Measurements from ENCODE around the gene WDHD1. TPM values are rescaled to one million over a fixed set of nuclear protein-coding genes. Genes with fewer than 3 reads are reported as not detected.

The WDHD1 gene
- total and polyA plus RNA-seq, 2 of the 4 experiments (the other 2 are of a cell fraction): 4.4 to 13.1 TPM

DNA sequence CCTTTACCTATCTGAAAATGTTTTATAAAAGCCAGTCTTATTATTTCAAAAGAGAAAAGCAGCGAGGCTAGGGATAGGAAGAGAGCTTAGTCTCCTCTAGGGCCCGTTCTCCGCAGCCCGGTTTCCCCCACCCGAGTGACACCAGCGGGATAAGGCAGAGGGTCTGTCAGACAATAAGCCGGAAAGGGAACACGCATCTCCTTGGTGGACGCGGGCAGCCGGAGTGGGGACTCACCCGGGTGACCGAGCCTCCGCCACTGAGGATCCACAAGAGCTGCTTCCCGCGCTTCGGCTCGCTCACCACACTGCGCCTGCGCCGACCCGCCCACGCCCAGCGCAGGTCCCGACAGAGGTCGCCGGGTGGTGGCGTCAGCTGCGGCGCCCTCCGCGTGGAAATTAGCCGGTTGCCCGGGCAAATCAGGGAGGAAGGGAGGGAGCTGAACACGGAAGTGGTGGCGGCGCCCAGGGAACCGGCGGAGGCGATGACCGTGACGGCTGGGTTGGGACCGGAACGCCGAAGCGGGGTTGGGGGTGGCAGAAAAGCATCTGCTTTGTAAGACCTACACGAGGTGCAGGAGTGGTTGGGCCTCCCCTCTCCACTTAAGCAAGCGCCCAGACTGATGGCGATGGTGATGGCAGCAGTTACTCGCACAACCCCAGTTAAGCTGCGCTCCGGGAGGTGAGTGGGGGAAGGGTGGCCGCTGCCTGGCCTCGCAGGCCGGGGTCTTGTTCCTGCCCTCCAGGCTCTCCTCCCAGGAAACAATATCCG, at the start of gene WDHD1, which contains the start of gene SOCS4 (continued):
- TF ChIP-seq CHD1 (IDR thresholded peaks at IDR 0.05; ENCODE audit: low read depth, low read length): no peak
- TF ChIP-seq MXI1 (IDR thresholded peaks at IDR 0.05; ENCODE audit: borderline replicate concordance, low read depth, low read length): peak; percentile 86
- TF ChIP-seq MAFK (IDR thresholded peaks at IDR 0.05; ENCODE audit: low read depth, low read length): no peak
- no peak for TF ChIP-seq RAD21 (IDR thresholded peaks at IDR 0.05; ENCODE audit: low read length)
- TF ChIP-seq POLR2A (IDR thresholded peaks at IDR 0.05; ENCODE audit: low read depth, low read length): peak; percentile 85
- TF ChIP-seq RFX5 (IDR thresholded peaks at IDR 0.05; ENCODE audit: low read depth, low read length): no peak; the same call in 1 of the 2 replicates
- no peak for TF ChIP-seq RCOR1 (IDR thresholded peaks at IDR 0.05; ENCODE audit: insufficient replicate concordance, low read length)
- no peak; the same call in 1 of the 2 replicates for TF ChIP-seq BHLHE40 (IDR thresholded peaks at IDR 0.05; ENCODE audit: low read depth, low read length)
- no peak for TF ChIP-seq FOS (IDR thresholded peaks at IDR 0.05; ENCODE audit: low read depth, low read length)
- TF ChIP-seq CEBPB (IDR thresholded peaks at IDR 0.05; ENCODE audit: low read depth, low read length): no peak; the same call in 1 of the 2 replicates
- TF ChIP-seq NFE2L2 (IDR thresholded peaks at IDR 0.05; ENCODE audit: low read depth, low read length): no peak
- TF ChIP-seq MAZ (IDR thresholded peaks at IDR 0.05; ENCODE audit: borderline replicate concordance, low read depth, low read length): peak; percentile 17; the same call in 1 of the 2 replicates

All from IMR-90 (cell line).